Erythroblast (primary cell): ENCODE results near the gene EEF1E1.
A peak's percentile ranks its signal among the peaks of the same experiment; 100 is the strongest.

ENCODE experiments used
- DNase-seq, 2 experiments: peaks; one replicate each; lab custom pipeline; 2025; lab: John Stamatoyannopoulos, UW
- GATA1 ChIP-seq: IDR thresholded peaks from 2 replicates; pipeline ENCODE4 v1.6.1; 2011; ENCODE audit warnings: low read depth, mild to moderate bottlenecking, control low read depth, low read length, moderate library complexity
- POLR2A ChIP-seq: IDR thresholded peaks from 2 replicates; pipeline ENCODE4 v1.6.1; 2011; ENCODE audit warnings: mild to moderate bottlenecking, low read length

Gene EEF1E1

GRCh38 chr6:8110117-8110721 is 7.9 kb upstream of the EEF1E1 start:
- no peak for DNase-seq
- TF ChIP-seq POLR2A (no peak), GATA1 (no peak)

DNA sequence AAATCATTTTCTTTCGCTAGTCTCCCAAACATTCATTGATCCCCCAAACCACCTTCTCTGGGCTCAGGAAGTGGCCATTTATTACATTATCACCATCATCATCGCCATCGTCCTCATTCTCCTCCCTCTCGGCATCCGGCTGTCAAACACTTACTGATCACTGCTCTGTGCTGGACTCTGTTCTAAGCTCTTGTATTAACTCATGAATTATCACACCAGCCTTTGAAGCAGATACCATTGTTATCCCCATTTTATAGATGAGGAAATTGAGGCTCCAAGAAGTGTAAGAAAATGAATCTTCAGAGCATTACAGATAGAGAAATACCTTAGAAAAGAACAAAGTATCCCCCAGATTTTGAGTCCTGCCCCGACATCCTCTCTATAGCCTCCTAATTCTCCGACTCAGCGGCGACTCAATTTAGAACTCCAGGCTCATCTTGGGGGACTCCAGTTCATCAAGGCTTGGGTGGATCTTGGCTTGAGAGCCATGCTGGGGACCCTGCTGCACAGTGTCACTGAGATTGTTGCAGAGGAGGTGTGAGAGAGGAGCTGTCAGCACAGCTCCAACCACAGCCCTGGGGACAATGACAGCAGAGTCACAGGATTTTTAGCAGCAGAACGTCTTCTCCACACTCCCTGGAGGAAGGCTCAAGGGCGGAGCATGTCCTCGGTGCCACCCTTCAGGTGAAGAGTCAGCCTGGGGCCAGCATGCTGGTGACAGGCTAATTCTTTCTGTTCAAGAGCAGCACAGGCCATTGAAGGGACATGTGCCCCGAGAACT is 6.6 kb upstream of the EEF1E1 start:
- no peak for TF ChIP-seq GATA1
- TF ChIP-seq POLR2A: no peak
- DNase-seq: no peak

DNA sequence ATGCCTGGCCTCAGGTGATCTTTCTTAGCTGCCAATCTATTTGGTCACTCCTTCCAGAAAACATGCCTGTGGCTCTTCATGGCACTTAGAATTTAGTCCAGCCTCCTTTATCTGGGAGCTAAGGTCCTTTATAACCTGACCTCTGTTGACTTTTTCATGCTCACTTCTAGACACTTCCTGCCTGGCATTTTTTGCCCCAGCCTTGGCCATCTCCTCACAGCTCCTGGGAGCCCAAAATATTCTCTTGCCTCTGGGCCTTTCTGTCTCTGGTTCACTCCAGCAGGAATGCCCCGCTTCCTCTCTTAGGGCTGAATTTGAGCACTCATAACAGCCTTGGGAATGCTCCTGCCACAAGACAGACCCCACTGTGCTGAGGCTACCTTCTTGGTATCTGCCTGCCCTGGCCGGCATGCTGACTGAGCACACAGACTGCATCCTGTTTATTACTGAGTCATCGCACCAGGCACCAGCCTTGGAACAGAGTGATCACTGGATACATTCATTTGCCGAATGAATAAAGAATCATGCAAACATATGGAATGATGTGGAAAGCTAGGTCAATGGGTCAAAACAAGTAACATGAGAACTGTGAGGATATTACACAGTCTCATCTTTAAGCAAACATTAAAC is 5.8 kb upstream of the EEF1E1 start:
- TF ChIP-seq GATA1 (no peak), POLR2A (no peak)
- DNase-seq: peak in 1 of 2 experiments; percentile 5

- DNase-seq: no peak
- TF ChIP-seq GATA1 (no peak), POLR2A (no peak)
Observed at GRCh38 chr6:8105791-8106190, 3.4 kb upstream of the EEF1E1 start.

DNA sequence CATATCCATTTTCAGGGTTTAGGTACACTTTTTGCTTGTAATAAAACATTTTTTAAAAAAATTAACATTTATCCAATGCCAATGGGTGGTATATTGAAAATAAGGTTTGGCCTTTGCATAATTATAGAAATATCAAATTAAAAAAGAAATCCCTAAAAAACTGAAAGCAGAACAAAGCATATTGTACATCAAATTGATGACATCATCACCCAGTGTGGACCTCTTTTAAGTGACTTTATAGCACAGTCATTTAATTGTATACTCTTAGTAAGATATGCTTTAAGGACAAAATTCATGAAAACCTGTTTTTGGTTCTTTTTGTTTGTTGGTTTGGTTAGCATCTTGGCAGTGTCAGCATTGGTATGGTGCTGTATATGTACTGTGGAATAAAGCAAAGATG is 1.4 kb upstream of the EEF1E1 start:
- no peak for DNase-seq
- no peak for TF ChIP-seq POLR2A
- TF ChIP-seq GATA1: no peak

- TF ChIP-seq GATA1: no peak
Observed at GRCh38 chr6:8100159-8100854, 2.0 kb downstream of the EEF1E1 start.

GRCh38 chr6:8090650-8091049 is 11.7 kb downstream of the EEF1E1 start:
- TF ChIP-seq GATA1 (no peak), POLR2A (no peak)
- no peak for DNase-seq

More at GRCh38 chr6:8100159-8100854, 2.0 kb downstream of the EEF1E1 start:
- DNase-seq: peak; percentile 68

DNA sequence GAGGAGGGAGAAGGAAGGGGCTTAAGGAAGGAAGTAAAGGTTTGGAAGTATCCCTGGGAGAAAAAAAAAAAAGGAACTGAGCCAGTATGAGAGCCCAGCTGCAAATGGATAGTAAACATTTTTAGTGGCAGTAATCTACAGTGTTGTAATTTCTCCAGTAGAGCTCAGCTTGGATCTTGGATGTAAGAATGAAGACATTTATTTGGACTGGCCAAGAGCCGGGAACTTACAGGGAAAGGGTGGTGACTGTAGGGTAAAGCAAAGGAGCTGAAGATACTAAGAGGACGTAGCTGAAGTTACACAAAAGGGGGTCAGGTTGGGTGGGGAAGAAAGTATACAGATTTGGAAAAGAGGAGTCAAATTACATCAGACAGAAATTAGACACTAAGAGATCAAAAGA is 13.5 kb downstream of the EEF1E1 start:
- no peak for DNase-seq

DNA sequence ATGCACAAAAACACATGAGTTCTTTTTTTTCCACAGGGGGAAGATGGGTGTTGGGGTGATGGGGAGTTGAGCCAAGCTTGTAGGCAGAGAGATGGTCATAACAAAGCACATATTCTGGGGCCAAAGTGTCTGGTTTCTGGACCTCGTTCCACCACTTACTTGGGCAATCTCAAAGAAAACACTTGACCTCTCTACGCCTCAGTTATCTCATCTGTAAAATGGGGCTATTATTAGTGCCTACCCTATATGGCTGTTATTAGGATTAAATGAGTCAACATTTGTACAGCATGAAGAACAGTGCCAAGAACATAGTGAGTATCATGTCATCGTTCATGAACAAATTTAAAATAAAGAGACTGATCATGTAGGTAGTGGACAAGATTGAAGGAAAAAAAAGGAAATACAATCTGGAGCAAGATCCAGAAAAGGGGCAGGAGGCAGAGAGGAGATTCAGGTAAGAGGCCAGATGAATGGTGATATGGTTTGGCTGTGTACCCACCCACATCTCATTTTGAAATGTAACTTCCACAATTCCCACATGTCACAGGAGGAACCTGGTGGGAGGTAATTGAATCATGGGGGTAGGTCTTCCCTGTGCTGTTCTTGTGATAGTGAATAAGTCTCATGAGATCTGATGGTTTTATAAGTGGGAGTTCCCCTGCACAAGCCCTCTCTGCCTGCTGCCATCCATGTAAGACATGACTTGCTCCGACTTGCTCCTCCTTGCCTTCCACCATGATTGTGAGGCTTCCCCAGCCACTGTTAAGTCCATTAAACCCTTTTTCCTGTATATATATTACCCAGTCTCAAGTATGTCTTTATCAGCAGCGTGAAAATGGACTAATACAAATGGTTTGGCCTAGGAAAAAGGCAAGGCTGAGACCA is 14.2 kb downstream of the EEF1E1 start:
- no peak for DNase-seq
- TF ChIP-seq POLR2A (no peak), GATA1 (no peak)

More for the DNA sequence above, 13.5 kb downstream of the EEF1E1 start:
- TF ChIP-seq GATA1: no peak
- no peak for TF ChIP-seq POLR2A

DNA sequence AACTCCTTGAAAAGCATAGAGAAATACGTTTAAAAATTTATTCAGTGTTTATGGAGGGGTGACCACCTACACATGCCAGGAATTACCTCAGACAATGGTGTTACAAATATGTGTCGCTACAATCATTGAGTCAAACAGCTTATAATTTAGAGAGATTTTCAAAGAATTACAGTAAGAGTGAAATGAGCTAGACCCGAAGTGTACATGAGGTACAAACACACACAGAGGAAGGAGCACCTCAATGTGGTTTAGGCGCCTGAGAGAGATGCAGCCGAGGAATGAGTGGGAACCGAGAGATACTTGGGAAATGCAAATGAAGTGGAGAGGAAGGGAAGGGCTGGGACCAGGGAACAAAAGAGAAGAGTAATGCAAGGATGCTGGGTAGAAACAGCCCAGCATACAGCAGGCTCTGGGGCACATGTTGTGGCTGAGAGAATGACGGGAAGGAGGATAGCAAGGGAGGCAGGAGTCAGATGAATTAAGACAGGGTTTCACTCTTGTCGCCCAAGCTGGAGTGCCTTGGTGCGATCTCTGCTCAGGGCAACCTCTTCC is 15.5 kb downstream of the EEF1E1 start:
- DNase-seq: no peak
- TF ChIP-seq GATA1: no peak
- TF ChIP-seq POLR2A: no peak

GRCh38 chr6:8085053-8085511 is 17.3 kb downstream of the EEF1E1 start:
- DNase-seq: peak in 1 of 2 experiments; percentile 41
- TF ChIP-seq GATA1 (no peak), POLR2A (no peak)

- DNase-seq: no peak
- TF ChIP-seq POLR2A (no peak), GATA1 (no peak)
Observed at GRCh38 chr6:8084586-8084985, 17.8 kb downstream of the EEF1E1 start.
